NCI-H1694 (cell line): ENCODE results near the gene PLP2.
A peak's percentile ranks its signal among the peaks of the same experiment; 100 is the strongest.

Source experiments
- DNase-seq: peaks from one replicate; lab custom pipeline; 2025; lab: John Stamatoyannopoulos, UW

PLP2 gene

GRCh38 chrX:49209434-49210251 is 37.9 kb downstream of the PLP2 start:
- peak; percentile 85 for DNase-seq

- DNase-seq: no peak
These were observed 38.7 kb downstream of the PLP2 start for GRCh38 chrX:49210406-49210805.

- DNase-seq: no peak
These were observed 39.4 kb downstream of the PLP2 start for GRCh38 chrX:49211074-49211473.

GRCh38 chrX:49212209-49212608 is 40.5 kb downstream of the PLP2 start:
- DNase-seq: no peak

- DNase-seq: no peak
These were observed 41.2 kb downstream of the PLP2 start for GRCh38 chrX:49212861-49213260.

GRCh38 chrX:49214416-49214815 is 42.7 kb downstream of the PLP2 start:
- DNase-seq: no peak

- DNase-seq: no peak
These were observed 43.4 kb downstream of the PLP2 start for GRCh38 chrX:49214996-49215526.

- no peak for DNase-seq
These were observed 48.4 kb downstream of the PLP2 start for GRCh38 chrX:49220100-49220499.

GRCh38 chrX:49221868-49222267 is 50.2 kb downstream of the PLP2 start:
- no peak for DNase-seq
